ENCODE measurements around the gene TAX1BP3. TPM values are rescaled to one million over a fixed set of nuclear protein-coding genes. Genes with fewer than 3 reads are reported as not detected.
A peak's percentile ranks its signal among the peaks of the same experiment; 100 is the strongest.

Gene TAX1BP3
- total and polyA plus RNA-seq, 9 of the 15 experiments (the other 6 are each of a cell fraction or from before 2014, with no cell fraction given), result 0.99 to 14.5 (median 6.2) TPM

DNA sequence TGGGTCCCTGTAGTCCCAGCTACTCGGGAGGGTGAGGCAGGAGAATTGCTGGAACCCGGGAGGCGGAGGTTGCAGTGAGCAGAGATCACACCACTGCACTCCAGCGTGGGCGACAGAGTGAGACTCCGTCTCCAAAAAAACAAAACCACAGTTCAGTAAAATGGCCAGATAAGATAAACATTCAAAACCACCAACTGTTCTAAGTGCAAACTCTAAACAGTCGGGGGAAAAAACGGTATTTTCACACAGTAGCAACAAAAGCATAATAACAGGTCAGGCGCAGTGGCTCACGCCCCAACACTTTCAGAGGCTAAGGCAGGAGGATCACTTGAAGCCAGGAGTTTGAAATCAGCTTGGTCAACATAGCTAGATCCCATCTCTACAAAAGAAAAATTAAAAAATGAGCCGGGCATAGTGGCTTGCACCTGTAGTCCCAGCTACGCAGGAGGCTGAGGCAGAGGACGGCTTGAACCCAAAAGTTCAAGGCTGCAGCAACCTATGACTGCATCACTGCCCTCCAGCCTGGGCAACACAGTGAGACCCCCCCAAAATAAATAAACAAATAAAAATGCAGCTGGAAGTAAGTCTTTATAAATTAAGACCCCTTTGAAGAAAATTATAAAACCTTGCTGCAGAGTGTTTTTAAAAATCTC is 44.6 kb upstream of the TAX1BP3 start (continued):
- TF ChIP-seq, protein P1, sequence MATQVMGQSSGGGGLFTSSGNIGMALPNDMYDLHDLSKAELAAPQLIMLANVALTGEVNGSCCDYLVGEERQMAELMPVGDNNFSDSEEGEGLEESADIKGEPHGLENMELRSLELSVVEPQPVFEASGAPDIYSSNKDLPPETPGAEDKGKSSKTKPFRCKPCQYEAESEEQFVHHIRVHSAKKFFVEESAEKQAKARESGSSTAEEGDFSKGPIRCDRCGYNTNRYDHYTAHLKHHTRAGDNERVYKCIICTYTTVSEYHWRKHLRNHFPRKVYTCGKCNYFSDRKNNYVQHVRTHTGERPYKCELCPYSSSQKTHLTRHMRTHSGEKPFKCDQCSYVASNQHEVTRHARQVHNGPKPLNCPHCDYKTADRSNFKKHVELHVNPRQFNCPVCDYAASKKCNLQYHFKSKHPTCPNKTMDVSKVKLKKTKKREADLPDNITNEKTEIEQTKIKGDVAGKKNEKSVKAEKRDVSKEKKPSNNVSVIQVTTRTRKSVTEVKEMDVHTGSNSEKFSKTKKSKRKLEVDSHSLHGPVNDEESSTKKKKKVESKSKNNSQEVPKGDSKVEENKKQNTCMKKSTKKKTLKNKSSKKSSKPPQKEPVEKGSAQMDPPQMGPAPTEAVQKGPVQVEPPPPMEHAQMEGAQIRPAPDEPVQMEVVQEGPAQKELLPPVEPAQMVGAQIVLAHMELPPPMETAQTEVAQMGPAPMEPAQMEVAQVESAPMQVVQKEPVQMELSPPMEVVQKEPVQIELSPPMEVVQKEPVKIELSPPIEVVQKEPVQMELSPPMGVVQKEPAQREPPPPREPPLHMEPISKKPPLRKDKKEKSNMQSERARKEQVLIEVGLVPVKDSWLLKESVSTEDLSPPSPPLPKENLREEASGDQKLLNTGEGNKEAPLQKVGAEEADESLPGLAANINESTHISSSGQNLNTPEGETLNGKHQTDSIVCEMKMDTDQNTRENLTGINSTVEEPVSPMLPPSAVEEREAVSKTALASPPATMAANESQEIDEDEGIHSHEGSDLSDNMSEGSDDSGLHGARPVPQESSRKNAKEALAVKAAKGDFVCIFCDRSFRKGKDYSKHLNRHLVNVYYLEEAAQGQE (IDR thresholded peaks at IDR 0.05; ENCODE audit: borderline replicate concordance), result no peak
- TF ChIP-seq, protein P1 (CRISPR knock-in tag; IDR thresholded peaks at IDR 0.05; ENCODE audit: low read depth), result no peak
- no peak for TF ChIP-seq LARP7 (IDR thresholded peaks at IDR 0.05)
- no peak for TF ChIP-seq TSC22D4 (tag; IDR thresholded peaks at IDR 0.05)
- TF ChIP-seq RAD21 (CRISPR knock-in tag; conservative IDR thresholded peaks at IDR 0.05 in 1 of 2, IDR thresholded peaks at IDR 0.05 in 1 of 2), result no peak
- TF ChIP-seq SOX6 (IDR thresholded peaks at IDR 0.05), result peak; percentile 65; the same call in 1 of the 2 replicates
- TF ChIP-seq, protein P2, sequence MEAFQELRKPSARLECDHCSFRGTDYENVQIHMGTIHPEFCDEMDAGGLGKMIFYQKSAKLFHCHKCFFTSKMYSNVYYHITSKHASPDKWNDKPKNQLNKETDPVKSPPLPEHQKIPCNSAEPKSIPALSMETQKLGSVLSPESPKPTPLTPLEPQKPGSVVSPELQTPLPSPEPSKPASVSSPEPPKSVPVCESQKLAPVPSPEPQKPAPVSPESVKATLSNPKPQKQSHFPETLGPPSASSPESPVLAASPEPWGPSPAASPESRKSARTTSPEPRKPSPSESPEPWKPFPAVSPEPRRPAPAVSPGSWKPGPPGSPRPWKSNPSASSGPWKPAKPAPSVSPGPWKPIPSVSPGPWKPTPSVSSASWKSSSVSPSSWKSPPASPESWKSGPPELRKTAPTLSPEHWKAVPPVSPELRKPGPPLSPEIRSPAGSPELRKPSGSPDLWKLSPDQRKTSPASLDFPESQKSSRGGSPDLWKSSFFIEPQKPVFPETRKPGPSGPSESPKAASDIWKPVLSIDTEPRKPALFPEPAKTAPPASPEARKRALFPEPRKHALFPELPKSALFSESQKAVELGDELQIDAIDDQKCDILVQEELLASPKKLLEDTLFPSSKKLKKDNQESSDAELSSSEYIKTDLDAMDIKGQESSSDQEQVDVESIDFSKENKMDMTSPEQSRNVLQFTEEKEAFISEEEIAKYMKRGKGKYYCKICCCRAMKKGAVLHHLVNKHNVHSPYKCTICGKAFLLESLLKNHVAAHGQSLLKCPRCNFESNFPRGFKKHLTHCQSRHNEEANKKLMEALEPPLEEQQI (IDR thresholded peaks at IDR 0.05), result no peak
- no peak for TF ChIP-seq CSDE1 (IDR thresholded peaks at IDR 0.05)
- no peak for TF ChIP-seq ZNF764 (CRISPR knock-in tag; IDR thresholded peaks at IDR 0.05; ENCODE audit: low read depth)
- TF ChIP-seq MTA1 (IDR thresholded peaks at IDR 0.05; ENCODE audit: borderline replicate concordance), result no peak
- no peak for TF ChIP-seq ZNF354B (CRISPR knock-in tag; IDR thresholded peaks at IDR 0.05)
- TF ChIP-seq BRD9 (IDR thresholded peaks at IDR 0.05; ENCODE audit: low read depth, partially characterized antibody), result no peak
- TF ChIP-seq, protein P3, sequence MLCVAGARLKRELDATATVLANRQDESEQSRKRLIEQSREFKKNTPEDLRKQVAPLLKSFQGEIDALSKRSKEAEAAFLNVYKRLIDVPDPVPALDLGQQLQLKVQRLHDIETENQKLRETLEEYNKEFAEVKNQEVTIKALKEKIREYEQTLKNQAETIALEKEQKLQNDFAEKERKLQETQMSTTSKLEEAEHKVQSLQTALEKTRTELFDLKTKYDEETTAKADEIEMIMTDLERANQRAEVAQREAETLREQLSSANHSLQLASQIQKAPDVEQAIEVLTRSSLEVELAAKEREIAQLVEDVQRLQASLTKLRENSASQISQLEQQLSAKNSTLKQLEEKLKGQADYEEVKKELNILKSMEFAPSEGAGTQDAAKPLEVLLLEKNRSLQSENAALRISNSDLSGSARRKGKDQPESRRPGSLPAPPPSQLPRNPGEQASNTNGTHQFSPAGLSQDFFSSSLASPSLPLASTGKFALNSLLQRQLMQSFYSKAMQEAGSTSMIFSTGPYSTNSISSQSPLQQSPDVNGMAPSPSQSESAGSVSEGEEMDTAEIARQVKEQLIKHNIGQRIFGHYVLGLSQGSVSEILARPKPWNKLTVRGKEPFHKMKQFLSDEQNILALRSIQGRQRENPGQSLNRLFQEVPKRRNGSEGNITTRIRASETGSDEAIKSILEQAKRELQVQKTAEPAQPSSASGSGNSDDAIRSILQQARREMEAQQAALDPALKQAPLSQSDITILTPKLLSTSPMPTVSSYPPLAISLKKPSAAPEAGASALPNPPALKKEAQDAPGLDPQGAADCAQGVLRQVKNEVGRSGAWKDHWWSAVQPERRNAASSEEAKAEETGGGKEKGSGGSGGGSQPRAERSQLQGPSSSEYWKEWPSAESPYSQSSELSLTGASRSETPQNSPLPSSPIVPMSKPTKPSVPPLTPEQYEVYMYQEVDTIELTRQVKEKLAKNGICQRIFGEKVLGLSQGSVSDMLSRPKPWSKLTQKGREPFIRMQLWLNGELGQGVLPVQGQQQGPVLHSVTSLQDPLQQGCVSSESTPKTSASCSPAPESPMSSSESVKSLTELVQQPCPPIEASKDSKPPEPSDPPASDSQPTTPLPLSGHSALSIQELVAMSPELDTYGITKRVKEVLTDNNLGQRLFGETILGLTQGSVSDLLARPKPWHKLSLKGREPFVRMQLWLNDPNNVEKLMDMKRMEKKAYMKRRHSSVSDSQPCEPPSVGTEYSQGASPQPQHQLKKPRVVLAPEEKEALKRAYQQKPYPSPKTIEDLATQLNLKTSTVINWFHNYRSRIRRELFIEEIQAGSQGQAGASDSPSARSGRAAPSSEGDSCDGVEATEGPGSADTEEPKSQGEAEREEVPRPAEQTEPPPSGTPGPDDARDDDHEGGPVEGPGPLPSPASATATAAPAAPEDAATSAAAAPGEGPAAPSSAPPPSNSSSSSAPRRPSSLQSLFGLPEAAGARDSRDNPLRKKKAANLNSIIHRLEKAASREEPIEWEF (CRISPR knock-in tag; IDR thresholded peaks at IDR 0.05), result no peak

Measured in K562 (cell line).